K562 (cell line): Measurements from ENCODE around the gene PLEKHF1. TPM values are rescaled to one million over a fixed set of nuclear protein-coding genes. Genes with fewer than 3 reads are reported as not detected.

Source experiments
- ARNT ChIP-seq, 2 experiments: fragments of 450-650 bp; IDR thresholded peaks; 2 replicates each; pipeline ENCODE4 v1.6.1; 2016; ENCODE audit warnings: mild to moderate bottlenecking in 1 of 2
- CBFB ChIP-seq: sonication (generic); formaldehyde crosslinking; IDR thresholded peaks from 2 replicates; pipeline ENCODE4 v1.4.0; 2020; ENCODE audit warnings: mild to moderate bottlenecking, missing genetic modification reagents
- DMBX1 ChIP-seq: fragments of 250-450 bp; sonication (Bioruptor Pico); IDR thresholded peaks from 2 replicates; pipeline ENCODE4 v1.8.0; 2022; ENCODE audit warnings: inconsistent platforms, mild to moderate bottlenecking, moderate library complexity, borderline replicate concordance
- FUS ChIP-seq: fragments of 200-400 bp; formaldehyde crosslinking; optimal IDR thresholded peaks from 2 replicates; pipeline ENCODE3; 2017; ENCODE audit warnings: low read depth, low read length
- JUND ChIP-seq, 2 experiments: IDR thresholded peaks; 2 replicates in 1 of 2; 3 replicates in 1 of 2; pipeline ENCODE4 v1.6.1; 2011; ENCODE audit warnings: borderline replicate concordance in 2 of 2, low read depth in 2 of 2, low read length in 2 of 2, improper control_type of control experiment in 1 of 2, missing biosample characterization in 1 of 2, missing genetic modification characterization in 1 of 2, missing genetic modification reagents in 1 of 2
- MEIS2 ChIP-seq: fragments of 450-650 bp; IDR thresholded peaks from 2 replicates; pipeline ENCODE4 v1.6.1; 2014; ENCODE audit warnings: mild to moderate bottlenecking; ENCODE audit not compliant: partially characterized antibody
- PCBP1 ChIP-seq: fragments of 200-400 bp; formaldehyde crosslinking; IDR thresholded peaks from 2 replicates; pipeline ENCODE4 v1.6.1; 2018; ENCODE audit warnings: mild to moderate bottlenecking, low read depth, low read length; ENCODE audit not compliant: poor library complexity, severe bottlenecking
- POLR2G ChIP-seq: fragments of 200-400 bp; formaldehyde crosslinking; IDR thresholded peaks from 2 replicates; pipeline ENCODE4 v1.6.1; 2017; ENCODE audit warnings: low read depth, mild to moderate bottlenecking, antibody characterized with exemption, low read length, moderate library complexity
- RBM17 ChIP-seq: fragments of 200-400 bp; formaldehyde crosslinking; IDR thresholded peaks from 2 replicates; pipeline ENCODE4 v1.6.1; 2017; ENCODE audit warnings: low read depth, mild to moderate bottlenecking, low read length, borderline replicate concordance
- XRCC4 ChIP-seq: IDR thresholded peaks from one replicate; pipeline ENCODE4 v1.6.1; 2011; ENCODE audit not compliant: insufficient read depth, insufficient read length; ENCODE audit errors: extremely low read depth
- ZC3H11A ChIP-seq: IDR thresholded peaks from 2 replicates; pipeline ENCODE4 v1.6.1; 2012; ENCODE audit warnings: low read depth, low read length, improper control_type of control experiment
- ZNF12 ChIP-seq: sonication (generic); formaldehyde crosslinking; IDR thresholded peaks from 2 replicates; pipeline ENCODE4 v1.4.0; 2020; ENCODE audit warnings: mild to moderate bottlenecking, missing genetic modification reagents
- ZNF282 ChIP-seq: sonication (generic); formaldehyde crosslinking; IDR thresholded peaks from 2 replicates; pipeline ENCODE4 v1.8.1; 2023; ENCODE audit warnings: missing genetic modification reagents
- ZNF584 ChIP-seq: fragments of 200-800 bp; sonication (Bioruptor generic); IDR thresholded peaks from 2 replicates; pipeline ENCODE4 v1.6.1; 2016; ENCODE audit warnings: low read depth, mild to moderate bottlenecking, missing genetic modification characterization, missing compliant biosample characterization
- polyA plus RNA-seq, 8 experiments: library from polyadenylated mRNA; depleted of rRNA in 4 of 8; stranded (reverse) in 5 of 8; unstranded in 3 of 8; fragments of >200 nt; fragmentation: Nextera tagmentation in 2 of 8; fragmentation: Illumina TruSeq in 1 of 8; extraction: Ambion mirVana in 2 of 8; extraction: Trizol in 1 of 8; gene quantifications; 2 replicates each; pipeline versions ENCODE4 v1.2.1 to v1.2.3, GENCODE V29; 2011 to 2014; ENCODE audit warnings: inconsistent platforms in 1 of 8, missing spikeins in 1 of 8
- total RNA-seq, 7 experiments: library from RNA; depleted of rRNA in 6 of 7; stranded (reverse); fragments of >200 nt in 6 of 7; fragmentation: Illumina TruSeq in 2 of 7; extraction: Trizol in 2 of 7; gene quantifications; 2 replicates each; pipeline versions ENCODE4 v1.2.1 to v1.2.3, GENCODE V29; 2011 to 2021; ENCODE audit warnings: low replicate concordance in 1 of 7
- TF ChIP-seq, protein P1 (sequence below): fragments of 450-650 bp; IDR thresholded peaks from one replicate; pipeline ENCODE4 v1.6.1; 2018; ENCODE audit warnings: mild to moderate bottlenecking, moderate library complexity; ENCODE audit not compliant: partially characterized antibody
- TF ChIP-seq, protein P2 (sequence below): fragments of 450-650 bp; formaldehyde crosslinking; IDR thresholded peaks from 2 replicates; pipeline ENCODE4 v1.4.0; 2020; ENCODE audit warnings: mild to moderate bottlenecking, moderate library complexity
- TF ChIP-seq, protein P3 (sequence below): fragments of 250-450 bp; sonication (Bioruptor Pico); IDR thresholded peaks from 2 replicates; pipeline ENCODE4 v1.9.0; 2021; ENCODE audit warnings: mild to moderate bottlenecking, inconsistent platforms
- TF ChIP-seq, protein P4 (sequence below): sonication (generic); formaldehyde crosslinking; IDR thresholded peaks from 2 replicates; pipeline ENCODE4 v1.8.0; 2023; ENCODE audit warnings: mild to moderate bottlenecking, missing genetic modification reagents
- TF ChIP-seq, protein P5 (sequence below): fragments of 450-650 bp; IDR thresholded peaks from 2 replicates; pipeline ENCODE4 v1.6.1; 2018; ENCODE audit warnings: mild to moderate bottlenecking, low read depth; ENCODE audit not compliant: partially characterized antibody

Gene PLEKHF1
- total and polyA plus RNA-seq, 9 of the 15 experiments (the other 6 are each of a cell fraction or from before 2014, with no cell fraction given) = 0.07 to 13.4 (median 3.9) TPM; not detected in 1

DNA sequence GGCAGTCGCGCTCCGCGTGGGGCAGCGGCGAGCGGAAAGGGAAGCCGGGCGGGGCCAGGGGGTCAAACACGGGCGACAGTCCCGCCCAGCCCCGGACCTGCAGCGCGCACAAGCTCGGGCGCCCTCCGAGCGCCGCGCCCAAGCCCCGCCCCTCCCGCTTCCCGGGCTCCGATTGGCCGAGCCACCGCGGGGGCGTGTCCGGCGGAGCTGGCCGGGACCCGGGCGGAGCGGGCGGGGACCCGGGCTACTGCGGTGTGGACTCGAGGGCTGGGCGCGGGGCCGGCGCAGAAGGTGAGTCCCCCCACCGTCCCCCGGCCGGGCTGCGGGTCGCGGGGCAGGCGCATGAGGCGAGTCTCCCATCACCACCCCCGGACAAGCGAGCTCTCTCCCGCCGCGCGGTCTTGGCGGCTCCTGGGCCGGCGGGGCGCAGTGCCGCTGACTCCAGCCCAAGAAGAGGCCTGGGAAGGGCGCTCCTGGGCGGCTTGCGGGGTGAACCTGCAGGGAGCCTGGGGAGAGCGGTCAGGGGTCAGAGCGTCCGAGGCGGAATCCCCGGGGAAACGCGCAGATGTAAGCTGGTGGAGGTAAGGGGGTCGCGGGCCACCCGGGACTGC is at the start of gene PLEKHF1 (continued):
- TF ChIP-seq CBFB (CRISPR knock-in tag) = no peak
- no peak for TF ChIP-seq MEIS2
- TF ChIP-seq ZC3H11A = no peak
- TF ChIP-seq RBM17 = no peak
- TF ChIP-seq FUS = no peak
- TF ChIP-seq PCBP1 = no peak
- TF ChIP-seq, protein P1, sequence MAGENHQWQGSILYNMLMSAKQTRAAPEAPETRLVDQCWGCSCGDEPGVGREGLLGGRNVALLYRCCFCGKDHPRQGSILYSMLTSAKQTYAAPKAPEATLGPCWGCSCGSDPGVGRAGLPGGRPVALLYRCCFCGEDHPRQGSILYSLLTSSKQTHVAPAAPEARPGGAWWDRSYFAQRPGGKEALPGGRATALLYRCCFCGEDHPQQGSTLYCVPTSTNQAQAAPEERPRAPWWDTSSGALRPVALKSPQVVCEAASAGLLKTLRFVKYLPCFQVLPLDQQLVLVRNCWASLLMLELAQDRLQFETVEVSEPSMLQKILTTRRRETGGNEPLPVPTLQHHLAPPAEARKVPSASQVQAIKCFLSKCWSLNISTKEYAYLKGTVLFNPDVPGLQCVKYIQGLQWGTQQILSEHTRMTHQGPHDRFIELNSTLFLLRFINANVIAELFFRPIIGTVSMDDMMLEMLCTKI = no peak
- no peak for TF ChIP-seq XRCC4
- no peak for TF ChIP-seq DMBX1 (CRISPR knock-in tag)
- TF ChIP-seq, protein P2, sequence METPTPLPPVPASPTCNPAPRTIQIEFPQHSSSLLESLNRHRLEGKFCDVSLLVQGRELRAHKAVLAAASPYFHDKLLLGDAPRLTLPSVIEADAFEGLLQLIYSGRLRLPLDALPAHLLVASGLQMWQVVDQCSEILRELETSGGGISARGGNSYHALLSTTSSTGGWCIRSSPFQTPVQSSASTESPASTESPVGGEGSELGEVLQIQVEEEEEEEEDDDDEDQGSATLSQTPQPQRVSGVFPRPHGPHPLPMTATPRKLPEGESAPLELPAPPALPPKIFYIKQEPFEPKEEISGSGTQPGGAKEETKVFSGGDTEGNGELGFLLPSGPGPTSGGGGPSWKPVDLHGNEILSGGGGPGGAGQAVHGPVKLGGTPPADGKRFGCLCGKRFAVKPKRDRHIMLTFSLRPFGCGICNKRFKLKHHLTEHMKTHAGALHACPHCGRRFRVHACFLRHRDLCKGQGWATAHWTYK (CRISPR knock-in tag) = no peak
- 0 out of 2 replicates have a peak, but pooled peaks have one; percentile 4 for TF ChIP-seq JUND (IDR thresholded peaks at IDR 0.05; ENCODE audit: borderline replicate concordance, low read depth, low read length)
- no peak for TF ChIP-seq JUND (tag; IDR thresholded peaks at IDR 0.05; ENCODE audit: borderline replicate concordance, low read depth, low read length)
- TF ChIP-seq ARNT (IDR thresholded peaks at IDR 0.05) = no peak
- peak; percentile 89 for TF ChIP-seq POLR2G
- no peak for TF ChIP-seq ZNF282 (CRISPR knock-in tag)
- no peak for TF ChIP-seq ZNF584 (CRISPR knock-in tag)
- TF ChIP-seq, protein P3, sequence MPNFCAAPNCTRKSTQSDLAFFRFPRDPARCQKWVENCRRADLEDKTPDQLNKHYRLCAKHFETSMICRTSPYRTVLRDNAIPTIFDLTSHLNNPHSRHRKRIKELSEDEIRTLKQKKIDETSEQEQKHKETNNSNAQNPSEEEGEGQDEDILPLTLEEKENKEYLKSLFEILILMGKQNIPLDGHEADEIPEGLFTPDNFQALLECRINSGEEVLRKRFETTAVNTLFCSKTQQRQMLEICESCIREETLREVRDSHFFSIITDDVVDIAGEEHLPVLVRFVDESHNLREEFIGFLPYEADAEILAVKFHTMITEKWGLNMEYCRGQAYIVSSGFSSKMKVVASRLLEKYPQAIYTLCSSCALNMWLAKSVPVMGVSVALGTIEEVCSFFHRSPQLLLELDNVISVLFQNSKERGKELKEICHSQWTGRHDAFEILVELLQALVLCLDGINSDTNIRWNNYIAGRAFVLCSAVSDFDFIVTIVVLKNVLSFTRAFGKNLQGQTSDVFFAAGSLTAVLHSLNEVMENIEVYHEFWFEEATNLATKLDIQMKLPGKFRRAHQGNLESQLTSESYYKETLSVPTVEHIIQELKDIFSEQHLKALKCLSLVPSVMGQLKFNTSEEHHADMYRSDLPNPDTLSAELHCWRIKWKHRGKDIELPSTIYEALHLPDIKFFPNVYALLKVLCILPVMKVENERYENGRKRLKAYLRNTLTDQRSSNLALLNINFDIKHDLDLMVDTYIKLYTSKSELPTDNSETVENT (CRISPR knock-in tag) = peak; percentile 56; the same call in 1 of the 2 replicates
- TF ChIP-seq, protein P4, sequence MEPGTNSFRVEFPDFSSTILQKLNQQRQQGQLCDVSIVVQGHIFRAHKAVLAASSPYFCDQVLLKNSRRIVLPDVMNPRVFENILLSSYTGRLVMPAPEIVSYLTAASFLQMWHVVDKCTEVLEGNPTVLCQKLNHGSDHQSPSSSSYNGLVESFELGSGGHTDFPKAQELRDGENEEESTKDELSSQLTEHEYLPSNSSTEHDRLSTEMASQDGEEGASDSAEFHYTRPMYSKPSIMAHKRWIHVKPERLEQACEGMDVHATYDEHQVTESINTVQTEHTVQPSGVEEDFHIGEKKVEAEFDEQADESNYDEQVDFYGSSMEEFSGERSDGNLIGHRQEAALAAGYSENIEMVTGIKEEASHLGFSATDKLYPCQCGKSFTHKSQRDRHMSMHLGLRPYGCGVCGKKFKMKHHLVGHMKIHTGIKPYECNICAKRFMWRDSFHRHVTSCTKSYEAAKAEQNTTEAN = no peak
- TF ChIP-seq, protein P5, sequence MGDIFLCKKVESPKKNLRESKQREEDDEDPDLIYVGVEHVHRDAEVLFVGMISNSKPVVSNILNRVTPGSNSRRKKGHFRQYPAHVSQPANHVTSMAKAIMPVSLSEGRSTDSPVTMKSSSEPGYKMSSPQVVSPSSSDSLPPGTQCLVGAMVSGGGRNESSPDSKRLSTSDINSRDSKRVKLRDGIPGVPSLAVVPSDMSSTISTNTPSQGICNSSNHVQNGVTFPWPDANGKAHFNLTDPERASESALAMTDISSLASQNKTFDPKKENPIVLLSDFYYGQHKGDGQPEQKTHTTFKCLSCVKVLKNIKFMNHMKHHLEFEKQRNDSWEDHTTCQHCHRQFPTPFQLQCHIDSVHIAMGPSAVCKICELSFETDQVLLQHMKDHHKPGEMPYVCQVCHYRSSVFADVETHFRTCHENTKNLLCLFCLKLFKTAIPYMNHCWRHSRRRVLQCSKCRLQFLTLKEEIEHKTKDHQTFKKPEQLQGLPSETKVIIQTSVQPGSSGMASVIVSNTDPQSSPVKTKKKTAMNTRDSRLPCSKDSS = no peak
- no peak; the same call in 1 of the 2 replicates for TF ChIP-seq ZNF12 (CRISPR knock-in tag)
